GM18505 (cell line): ENCODE data around the gene BRK1.
"Not testable (repeated sequence)": the region's sequence is repeated elsewhere in the genome, so short reads cannot be mapped to it uniquely, and the experiment has no call there.

Experiments used
- ATAC-seq: cut with Tn5 transposase; IDR thresholded peaks from one replicate; pipeline ENCODE4 v1.9.1; 2021; ENCODE audit not compliant: unreplicated experiment
- POLR2A ChIP-seq: IDR thresholded peaks from 4 replicates; pipeline ENCODE4 v1.6.1; 2011; ENCODE audit warnings: borderline replicate concordance; ENCODE audit not compliant: insufficient read depth, insufficient read length; ENCODE audit errors: extremely low read depth

The BRK1 gene

DNA sequence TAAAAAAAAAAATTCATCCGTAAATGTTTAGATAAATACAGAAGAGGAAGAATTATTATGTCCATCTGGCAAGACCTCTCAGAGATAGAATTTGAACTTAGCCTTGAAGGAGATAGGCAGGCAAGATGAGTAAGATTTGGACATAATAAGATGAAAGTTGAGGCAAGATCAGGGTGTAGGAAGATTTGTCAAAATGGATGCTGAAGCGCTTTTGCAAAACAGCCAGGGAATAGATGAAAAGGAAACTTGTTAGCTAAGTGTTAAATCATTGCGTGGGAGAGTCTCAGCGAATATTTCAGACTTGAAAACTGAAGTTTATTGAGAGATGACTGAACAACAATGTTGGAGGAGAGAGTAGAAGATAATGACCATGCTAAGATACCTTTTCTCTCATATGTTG lies 7.2 kb downstream of the BRK1 start:
- no peak for TF ChIP-seq POLR2A
- ATAC-seq: no peak

- ATAC-seq: not testable (repeated sequence)
These were observed 20.4 kb downstream of the BRK1 start for GRCh38 chr3:10135872-10136271.

- no peak for ATAC-seq
- TF ChIP-seq POLR2A: no peak
These were observed 21.0 kb downstream of the BRK1 start for GRCh38 chr3:10136426-10137005.

DNA sequence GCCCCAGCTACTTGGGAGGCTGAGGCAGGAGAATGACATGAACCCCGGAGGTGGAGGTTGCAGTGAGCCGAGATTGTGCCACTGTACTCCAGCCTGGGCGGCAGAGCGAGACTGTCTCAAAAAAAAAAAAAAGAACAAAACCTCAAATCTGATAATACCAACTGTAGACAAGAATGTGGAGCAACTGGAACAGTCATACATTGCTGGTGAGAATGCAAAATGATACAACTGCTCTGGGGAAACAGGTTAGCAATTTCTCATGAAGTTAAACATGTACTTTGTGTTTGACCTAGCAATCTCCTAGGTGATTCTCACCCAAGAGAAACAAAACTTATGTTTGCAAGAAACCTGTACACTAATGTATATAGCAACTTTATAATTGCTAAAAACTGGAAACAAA lies 21.7 kb downstream of the BRK1 start:
- TF ChIP-seq POLR2A: no peak
- no peak for ATAC-seq

- ATAC-seq: no peak
- no peak for TF ChIP-seq POLR2A
These were observed 25.6 kb downstream of the BRK1 start for GRCh38 chr3:10140996-10141546.

GRCh38 chr3:10142707-10143560 lies 27.5 kb downstream of the BRK1 start:
- no peak for ATAC-seq

DNA sequence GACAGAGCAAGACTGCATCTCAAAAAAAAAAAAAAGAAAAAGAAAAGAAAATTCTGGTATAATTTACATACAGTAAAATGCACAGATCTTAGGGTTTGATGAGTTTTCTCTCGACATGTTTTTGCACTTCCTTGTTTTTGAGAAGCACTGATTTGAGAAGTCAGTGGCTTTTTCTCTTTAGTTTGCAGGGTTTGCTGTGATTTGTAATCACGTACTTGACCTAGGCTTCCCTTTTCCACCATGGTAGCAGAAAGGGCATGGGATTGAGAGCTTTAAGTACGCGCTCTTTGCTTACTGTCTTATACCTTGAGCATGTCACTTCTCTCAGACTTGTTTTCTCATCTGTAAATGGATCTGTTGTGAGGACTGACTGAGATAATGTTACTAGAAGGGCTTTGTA lies 30.2 kb downstream of the BRK1 start:
- ATAC-seq: no peak
- no peak for TF ChIP-seq POLR2A

More at GRCh38 chr3:10142707-10143560, 27.5 kb downstream of the BRK1 start:
- no peak for TF ChIP-seq POLR2A

DNA sequence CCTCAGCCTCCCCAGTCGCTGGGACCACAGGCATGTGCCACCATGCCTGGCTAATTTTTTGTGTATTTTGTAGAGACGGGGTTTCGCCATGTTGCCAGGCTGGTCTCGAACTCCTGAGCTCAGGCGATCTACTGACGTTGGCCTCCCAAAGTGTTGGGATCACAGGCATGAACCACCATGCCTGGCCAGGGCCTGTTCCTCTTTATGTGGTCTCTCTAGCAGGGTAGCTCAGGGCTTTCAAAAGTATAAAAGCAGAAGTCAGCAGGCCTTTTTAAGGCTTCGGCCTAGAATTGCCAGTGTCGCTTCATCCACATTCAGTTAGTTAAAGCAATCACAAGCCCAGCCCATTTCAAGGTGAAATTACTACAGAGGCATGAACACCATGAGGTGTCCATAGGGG lies 33.8 kb downstream of the BRK1 start:
- ATAC-seq: no peak
- TF ChIP-seq POLR2A: no peak

GRCh38 chr3:10150987-10151386 lies 35.5 kb downstream of the BRK1 start:
- ATAC-seq: no peak
- TF ChIP-seq POLR2A: no peak

- TF ChIP-seq POLR2A: no peak
- ATAC-seq: no peak
These were observed 39.1 kb downstream of the BRK1 start for GRCh38 chr3:10154335-10155122.

- no peak for TF ChIP-seq POLR2A
- no peak for ATAC-seq
These were observed 39.6 kb downstream of the BRK1 start for GRCh38 chr3:10155123-10155472.

DNA sequence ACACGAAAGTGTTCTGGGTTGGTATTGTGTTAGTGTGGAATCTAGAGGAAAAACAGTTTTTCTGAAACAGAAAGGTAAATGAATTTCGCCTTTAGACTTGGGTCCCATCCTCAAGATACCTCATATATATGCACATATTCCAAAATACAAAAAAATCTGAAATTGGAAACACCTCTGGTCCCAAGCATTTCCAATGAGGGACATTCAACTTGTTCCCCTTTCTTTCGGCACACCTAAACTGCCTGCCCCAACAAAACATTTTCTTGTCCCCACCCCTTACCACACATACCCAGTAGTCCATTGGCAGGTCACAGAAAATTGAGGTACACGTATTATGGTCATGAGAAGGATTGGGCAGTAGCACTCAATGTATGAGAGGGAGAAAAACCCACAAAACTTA lies 40.2 kb downstream of the BRK1 start:
- TF ChIP-seq POLR2A: no peak
- ATAC-seq: no peak

DNA sequence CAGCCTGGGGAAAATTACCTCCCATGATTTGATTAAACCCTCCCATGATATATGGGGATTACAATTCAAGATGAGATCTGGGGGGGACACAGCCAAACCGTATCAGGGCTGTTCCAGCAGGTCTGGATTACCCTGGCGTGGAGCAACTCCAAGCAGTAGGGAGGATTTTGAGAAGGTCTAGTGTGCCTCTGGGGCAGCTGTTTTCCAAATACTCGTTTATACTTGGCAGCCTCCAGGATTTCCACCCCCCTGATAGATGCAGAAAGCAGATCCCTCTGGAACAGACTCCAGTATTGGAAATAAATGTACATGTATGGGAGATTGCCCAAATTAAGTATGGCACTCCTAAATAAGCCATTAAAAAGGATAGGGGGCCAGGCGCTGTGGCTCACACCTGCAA lies 41.6 kb downstream of the BRK1 start:
- no peak for TF ChIP-seq POLR2A
- ATAC-seq: no peak

DNA sequence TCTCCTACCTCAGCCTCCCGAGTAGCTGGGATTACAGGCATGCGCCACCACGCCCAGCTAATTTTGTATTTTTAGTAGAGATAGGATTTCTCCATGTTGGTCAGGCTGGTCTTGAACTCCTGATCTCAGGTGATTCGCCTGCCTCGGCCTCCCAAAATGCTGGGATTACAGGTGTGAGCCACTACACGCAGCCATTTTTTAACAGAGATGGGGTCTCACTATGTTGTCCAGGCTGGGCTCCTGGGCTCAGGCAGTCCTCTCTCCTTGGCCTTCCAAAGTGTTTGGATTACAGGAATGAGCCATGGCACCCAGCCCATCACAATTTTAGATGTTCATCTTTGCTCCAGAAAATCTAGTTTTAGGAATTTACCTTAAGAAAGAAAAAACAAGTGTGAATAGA lies 43.1 kb downstream of the BRK1 start:
- not testable (repeated sequence) for ATAC-seq
